ENCODE results near the gene NRN1. TPM values are rescaled to one million over a fixed set of nuclear protein-coding genes. Genes with fewer than 3 reads are reported as not detected.

The NRN1 gene
- total RNA-seq, 3 donors from 2014 or later (not counting 1 experiment from before 2014, with no cell fraction given) = not detected

DNA sequence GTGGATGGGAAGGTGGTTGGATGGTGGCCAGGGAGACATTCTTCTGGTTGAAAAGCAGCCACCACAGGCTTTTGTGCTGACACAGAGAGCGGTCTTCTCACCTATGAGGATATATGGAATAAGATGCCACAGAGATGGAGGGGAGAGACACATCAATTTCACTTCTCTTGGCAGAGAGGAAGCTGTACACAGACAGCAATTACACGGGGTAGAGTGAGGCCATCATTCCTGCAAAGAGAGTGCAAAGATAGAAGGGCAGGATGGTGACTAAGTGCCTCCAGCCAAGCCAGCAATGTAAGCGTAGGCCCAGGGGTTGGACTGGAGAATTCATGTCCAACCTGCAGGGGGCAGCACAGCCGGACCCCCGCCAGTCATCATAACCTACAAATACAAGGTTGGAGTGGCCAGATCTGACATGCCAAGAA is 56.4 kb downstream of the NRN1 start:
- Mint-ChIP-seq H3K27ac (no peak overlapping the region), H3K4me1 (peaks cover 10 to 11% of the 10 kb centered on the region in 2 donors), H3K4me3 (no peak overlapping the region), H3K9me3 (no peaks in the 10 kb centered on the region), H3K27me3 (ENCODE audit: low read depth in 2 of 2) (peaks cover 22 to 27% of the 10 kb centered on the region in 2 donors), H3K36me3 (no peaks in the 10 kb centered on the region)
- Histone ChIP-seq H3K4me3 (ENCODE audit: low read length) (no peak overlapping the region), H3K36me3 (ENCODE audit: control insufficient read depth, insufficient read depth, low read length) (no peaks in the 10 kb centered on the region), H3K27ac (ENCODE audit: low read length) (no peak overlapping the region), H3K27me3 (ENCODE audit: control insufficient read depth, insufficient read depth, low read length) (no peaks in the 10 kb centered on the region), H3K9me3 (ENCODE audit: control insufficient read depth, insufficient read depth, low read length) (no peaks in the 10 kb centered on the region), H3K4me1 (ENCODE audit: control insufficient read depth, insufficient read depth, low read length) (no peaks in the 10 kb centered on the region)
- DNase-seq = peak in 1 of 2 donors; percentile 24
- peak in 2 of 3 donors; percentile 34 to 37 for ATAC-seq
- TF ChIP-seq, protein P1, sequence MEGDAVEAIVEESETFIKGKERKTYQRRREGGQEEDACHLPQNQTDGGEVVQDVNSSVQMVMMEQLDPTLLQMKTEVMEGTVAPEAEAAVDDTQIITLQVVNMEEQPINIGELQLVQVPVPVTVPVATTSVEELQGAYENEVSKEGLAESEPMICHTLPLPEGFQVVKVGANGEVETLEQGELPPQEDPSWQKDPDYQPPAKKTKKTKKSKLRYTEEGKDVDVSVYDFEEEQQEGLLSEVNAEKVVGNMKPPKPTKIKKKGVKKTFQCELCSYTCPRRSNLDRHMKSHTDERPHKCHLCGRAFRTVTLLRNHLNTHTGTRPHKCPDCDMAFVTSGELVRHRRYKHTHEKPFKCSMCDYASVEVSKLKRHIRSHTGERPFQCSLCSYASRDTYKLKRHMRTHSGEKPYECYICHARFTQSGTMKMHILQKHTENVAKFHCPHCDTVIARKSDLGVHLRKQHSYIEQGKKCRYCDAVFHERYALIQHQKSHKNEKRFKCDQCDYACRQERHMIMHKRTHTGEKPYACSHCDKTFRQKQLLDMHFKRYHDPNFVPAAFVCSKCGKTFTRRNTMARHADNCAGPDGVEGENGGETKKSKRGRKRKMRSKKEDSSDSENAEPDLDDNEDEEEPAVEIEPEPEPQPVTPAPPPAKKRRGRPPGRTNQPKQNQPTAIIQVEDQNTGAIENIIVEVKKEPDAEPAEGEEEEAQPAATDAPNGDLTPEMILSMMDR (IDR thresholded peaks at IDR 0.05) = peak; percentile 32
- intact Hi-C loops (cut with micrococcal nuclease) = no loop called here
- WGBS (ENCODE audit: insufficient coverage) = 65% methylated on average over 5 of the region's 5 CpGs

Data from natural killer cell (primary cell).